Thoracic aorta (tissue), 2 donors: ENCODE measurements around the gene CHST11. TPM values are rescaled to one million over a fixed set of nuclear protein-coding genes. Genes with fewer than 3 reads are reported as not detected.
A peak's percentile ranks its signal among the peaks of the same experiment; 100 is the strongest.

Experiments
- ATAC-seq: fragments of 150-250 bp; one replicate; pipeline ENCODE4 v1.8.0; 2017; ENCODE audit warnings: low read depth; ENCODE audit not compliant: insufficient number of reproducible peaks, low FRiP score
- DNase-seq: peaks from one replicate; pipeline ENCODE4 v3.0.0-alpha.2; 2020; ENCODE audit warnings: low spot score
- H3K27ac ChIP-seq, 2 donors: fragments of 200-600 bp; sonication (generic); 1 replicate in 1 of 2; 2 replicates in 1 of 2; pipeline ENCODE4 v1.5.1; 2016; ENCODE audit warnings: mild to moderate bottlenecking in 2 of 2, moderate library complexity in 2 of 2
- H3K27me3 ChIP-seq: fragments of 200-600 bp; sonication (generic); replicated peaks from 2 replicates; pipeline ENCODE4 v1.6.0; 2016; ENCODE audit warnings: mild to moderate bottlenecking; ENCODE audit not compliant: insufficient read depth
- H3K36me3 ChIP-seq: fragments of 200-600 bp; sonication (generic); one replicate; pipeline ENCODE4 v1.5.1; 2016
- H3K4me1 ChIP-seq, 2 donors: fragments of 200-600 bp; sonication (generic); 1 replicate in 1 of 2; 2 replicates in 1 of 2; pipeline versions ENCODE4 v1.5.1 to v1.6.0; 2016; ENCODE audit warnings: low read depth in 2 of 2, mild to moderate bottlenecking in 1 of 2; ENCODE audit not compliant: control insufficient read depth in 1 of 2
- H3K4me3 ChIP-seq: fragments of 200-600 bp; sonication (generic); 2 replicates; pipeline ENCODE4 v1.5.1; 2016; ENCODE audit warnings: mild to moderate bottlenecking
- H3K9me3 ChIP-seq: fragments of 200-600 bp; sonication (generic); 2 replicates; pipeline ENCODE4 v1.5.1; 2016
- total RNA-seq, 2 donors: library from RNA; depleted of rRNA; stranded (reverse); fragments of >200 nt; gene quantifications; one replicate each; pipeline versions ENCODE4 v1.1.0 to v1.2.3, GENCODE V29; 2016
- TF ChIP-seq, protein P1 (sequence below): fragments of 200-600 bp; sonication (generic); IDR thresholded peaks from one replicate; pipeline ENCODE4 v1.5.1; 2019; ENCODE audit warnings: antibody characterized with exemption

The CHST11 gene
- total RNA-seq, 2 donors from 2014 or later, result 41.9 to 79.3 TPM

GRCh38 chr12:104460973-104461698 lies 4.4 kb downstream of the CHST11 start:
- no peaks in the 10 kb centered on the region for H3K9me3 ChIP-seq
- H3K4me3 ChIP-seq, result no peak overlapping the region
- no peak for ATAC-seq
- no peaks in the 10 kb centered on the region for H3K36me3 ChIP-seq
- TF ChIP-seq, protein P1, sequence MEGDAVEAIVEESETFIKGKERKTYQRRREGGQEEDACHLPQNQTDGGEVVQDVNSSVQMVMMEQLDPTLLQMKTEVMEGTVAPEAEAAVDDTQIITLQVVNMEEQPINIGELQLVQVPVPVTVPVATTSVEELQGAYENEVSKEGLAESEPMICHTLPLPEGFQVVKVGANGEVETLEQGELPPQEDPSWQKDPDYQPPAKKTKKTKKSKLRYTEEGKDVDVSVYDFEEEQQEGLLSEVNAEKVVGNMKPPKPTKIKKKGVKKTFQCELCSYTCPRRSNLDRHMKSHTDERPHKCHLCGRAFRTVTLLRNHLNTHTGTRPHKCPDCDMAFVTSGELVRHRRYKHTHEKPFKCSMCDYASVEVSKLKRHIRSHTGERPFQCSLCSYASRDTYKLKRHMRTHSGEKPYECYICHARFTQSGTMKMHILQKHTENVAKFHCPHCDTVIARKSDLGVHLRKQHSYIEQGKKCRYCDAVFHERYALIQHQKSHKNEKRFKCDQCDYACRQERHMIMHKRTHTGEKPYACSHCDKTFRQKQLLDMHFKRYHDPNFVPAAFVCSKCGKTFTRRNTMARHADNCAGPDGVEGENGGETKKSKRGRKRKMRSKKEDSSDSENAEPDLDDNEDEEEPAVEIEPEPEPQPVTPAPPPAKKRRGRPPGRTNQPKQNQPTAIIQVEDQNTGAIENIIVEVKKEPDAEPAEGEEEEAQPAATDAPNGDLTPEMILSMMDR, result no peak
- DNase-seq, result no peak
- no peaks in the 10 kb centered on the region for H3K27me3 ChIP-seq
- H3K27ac ChIP-seq, result no peak overlapping the region
- H3K4me1 ChIP-seq, result peaks cover 30 to 40% of the 10 kb centered on the region in 2 donors

DNA sequence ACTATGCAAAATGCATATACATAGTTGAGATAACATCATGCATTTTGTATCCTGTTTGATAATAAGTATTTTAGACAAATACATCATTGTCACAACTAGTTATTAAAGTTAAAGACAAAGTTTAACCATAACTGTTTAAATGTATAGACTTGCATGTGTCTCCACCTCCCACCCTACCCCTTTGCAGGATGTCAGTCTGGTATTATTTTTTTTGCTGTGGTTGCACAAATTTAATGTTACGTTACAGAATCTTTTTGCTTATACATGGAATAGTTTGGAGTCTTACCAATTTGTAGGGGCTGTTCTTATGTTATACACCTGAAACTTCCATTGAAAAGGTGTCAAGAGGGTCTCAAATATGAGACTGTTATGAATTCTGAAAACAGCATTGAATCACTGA lies 5.6 kb downstream of the CHST11 start:
- Histone ChIP-seq H3K27ac (peak overlapping the region in 1 of 2 donors; percentile 39), H3K9me3 (no peaks in the 10 kb centered on the region), H3K4me3 (no peak overlapping the region), H3K36me3 (no peaks in the 10 kb centered on the region), H3K27me3 (no peaks in the 10 kb centered on the region), H3K4me1 (peaks cover 30 to 40% of the 10 kb centered on the region in 2 donors)
- TF ChIP-seq, protein P1, result no peak
- ATAC-seq, result no peak
- no peak for DNase-seq

DNA sequence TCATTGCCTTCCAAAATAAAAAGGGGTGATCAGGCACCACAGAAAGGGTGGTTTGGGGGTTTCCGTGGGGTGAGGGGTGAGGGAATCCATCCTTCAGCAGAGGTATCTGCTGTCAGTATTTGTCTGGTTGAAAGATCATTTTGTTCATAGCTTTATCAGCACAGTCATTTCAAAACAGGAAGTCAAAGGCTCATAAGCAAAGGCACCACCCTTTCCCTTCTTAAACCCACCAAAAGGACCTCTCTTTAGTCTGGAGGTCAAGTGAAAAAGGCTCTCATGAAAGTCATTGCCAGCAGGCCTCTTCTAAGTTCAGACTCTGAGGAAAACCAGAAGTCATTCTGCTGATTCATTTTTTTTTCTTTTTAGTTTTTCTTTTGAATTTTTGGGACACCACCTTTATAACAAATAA lies 6.2 kb downstream of the CHST11 start:
- H3K9me3 ChIP-seq, result no peaks in the 10 kb centered on the region
- TF ChIP-seq, protein P1, result no peak
- peaks cover 30 to 40% of the 10 kb centered on the region in 2 donors for H3K4me1 ChIP-seq
- no peaks in the 10 kb centered on the region for H3K36me3 ChIP-seq
- no peaks in the 10 kb centered on the region for H3K27me3 ChIP-seq
- H3K27ac ChIP-seq, result peak overlapping the region in 1 of 2 donors; percentile 39
- ATAC-seq (no peak), DNase-seq (no peak)
- no peak overlapping the region for H3K4me3 ChIP-seq

DNA sequence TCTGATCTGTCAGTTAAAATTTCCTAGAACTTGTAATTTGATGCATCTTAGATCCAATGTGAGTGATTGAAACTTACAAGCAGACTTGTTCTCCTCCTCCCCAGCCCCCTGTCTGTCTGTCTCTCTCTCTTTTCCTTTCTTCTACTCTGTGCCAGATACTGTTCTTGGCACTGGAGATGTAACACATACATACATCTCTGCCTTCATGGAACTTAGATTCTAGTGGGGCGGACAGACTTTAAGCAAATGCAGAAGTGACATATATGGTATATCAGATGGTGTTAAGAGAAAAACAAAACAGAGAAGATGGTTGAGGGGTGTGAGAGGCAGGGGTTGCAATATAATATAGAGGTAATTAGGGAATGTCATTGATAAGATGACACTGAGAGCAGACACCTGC lies 6.6 kb downstream of the CHST11 start:
- no peaks in the 10 kb centered on the region for H3K27me3 ChIP-seq
- ATAC-seq, result no peak
- TF ChIP-seq, protein P1, result no peak
- peaks cover 30 to 40% of the 10 kb centered on the region in 2 donors for H3K4me1 ChIP-seq
- H3K4me3 ChIP-seq, result no peak overlapping the region
- no peaks in the 10 kb centered on the region for H3K36me3 ChIP-seq
- H3K27ac ChIP-seq, result peak overlapping the region in 1 of 2 donors; percentile 39
- H3K9me3 ChIP-seq, result no peaks in the 10 kb centered on the region
- no peak for DNase-seq

- DNase-seq (no peak), ATAC-seq (no peak)
- Histone ChIP-seq H3K9me3 (no peaks in the 10 kb centered on the region), H3K4me1 (peaks cover 26 to 38% of the 10 kb centered on the region in 2 donors), H3K27me3 (no peaks in the 10 kb centered on the region), H3K4me3 (no peak overlapping the region), H3K27ac (no peak overlapping the region), H3K36me3 (no peaks in the 10 kb centered on the region)
- TF ChIP-seq, protein P1, result no peak
Measured at GRCh38 chr12:104464899-104465298, 8.2 kb downstream of the CHST11 start.
